ENCODE data around the gene C2orf42. TPM values are rescaled to one million over a fixed set of nuclear protein-coding genes. Genes with fewer than 3 reads are reported as not detected.
A peak's percentile ranks its signal among the peaks of the same experiment; 100 is the strongest.

The C2orf42 gene
- total and polyA plus RNA-seq, 4 donors: 8.1 to 20.6 (median 13.7) TPM

DNA sequence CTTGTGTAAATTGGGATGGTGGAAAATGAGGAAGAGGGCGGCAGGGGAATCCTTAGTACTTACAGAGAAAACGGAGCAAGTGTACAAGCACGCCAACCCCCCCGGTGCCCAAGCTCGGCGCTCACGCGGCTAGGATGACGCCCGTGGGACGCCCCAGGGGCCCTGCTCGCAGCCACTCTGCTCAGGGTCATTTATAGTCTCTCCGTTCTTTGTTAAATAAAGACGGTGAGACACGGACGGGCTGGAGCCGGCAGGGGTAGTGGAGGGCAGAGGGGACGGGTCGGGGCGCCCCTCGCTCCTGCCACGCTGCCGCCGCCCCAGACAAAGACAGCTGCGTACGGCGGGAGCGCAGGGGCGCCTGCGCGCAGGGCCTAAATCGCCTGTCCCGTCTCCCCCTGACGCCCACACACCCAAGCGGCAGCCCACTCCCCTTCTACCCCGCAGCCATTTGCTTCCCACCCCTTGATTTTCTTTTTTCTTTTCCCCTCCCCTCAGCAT, 65.8 kb downstream of the C2orf42 start:
- peak; percentile 76 for DNase-seq (ENCODE audit: low spot score)
- Histone ChIP-seq H3K4me3 (ENCODE audit: low read depth in 1 of 3, low read length in 3 of 3) (peak overlapping the region; percentile 23 to 63 (median 59)), H3K36me3 (ENCODE audit: control insufficient read depth in 4 of 4, insufficient read depth in 3 of 4, low read depth in 1 of 4, low read length in 3 of 4) (no peaks in the 10 kb centered on the region), H3K27me3 (ENCODE audit: control insufficient read depth in 4 of 4, insufficient read depth in 4 of 4, low read length in 3 of 4) (no peaks in the 10 kb centered on the region), H3K4me1 (ENCODE audit: control insufficient read depth in 4 of 4, insufficient read depth in 4 of 4, low read length in 3 of 4) (peaks cover 0 to 1% (median 0%) of the 10 kb centered on the region in 4 donors), H3K9me3 (ENCODE audit: control insufficient read depth in 4 of 4, low read length in 3 of 4) (no peaks in the 10 kb centered on the region), H3K27ac (ENCODE audit: low read depth in 1 of 2, low read length in 2 of 2) (peak overlapping the region; percentile 99 to 100), H3K9ac (ENCODE audit: low read depth in 1 of 2, low read length in 2 of 2) (peak overlapping the region; percentile 99)
- TF ChIP-seq GABPA (IDR thresholded peaks at IDR 0.05 in 1 of 2, conservative IDR thresholded peaks at IDR 0.05 in 1 of 2) (no peak), HNF4A (conservative IDR thresholded peaks at IDR 0.05) (no peak), EGR1 (IDR thresholded peaks at IDR 0.05; ENCODE audit: low read depth in 2 of 2) (peak in 1 of 2 donors; percentile 47), RXRA (IDR thresholded peaks at IDR 0.05) (no peak), FOXA1 (IDR thresholded peaks at IDR 0.05) (no peak), RAD21 (IDR thresholded peaks at IDR 0.05) (no peak), TAF1 (conservative IDR thresholded peaks at IDR 0.05) (no peak), SP1 (IDR thresholded peaks at IDR 0.05) (no peak)
- under 1% methylated on average over 36 of the region's 36 CpGs for whole genome bisulfite sequencing

DNA sequence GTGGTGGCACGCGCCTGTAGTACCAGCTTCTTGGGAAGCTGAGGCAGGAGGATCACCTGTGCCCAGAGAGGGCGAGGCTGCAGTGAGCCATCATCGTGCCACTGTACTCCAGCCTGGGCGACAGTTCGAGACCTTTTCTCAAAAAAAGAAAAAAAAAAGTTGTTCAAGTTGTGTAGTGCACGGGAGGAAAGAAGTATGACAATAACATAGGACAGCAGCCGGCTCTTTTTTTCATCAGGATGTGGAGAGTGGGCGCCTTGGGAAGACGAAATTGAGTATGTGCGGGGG, 67.0 kb downstream of the C2orf42 start:
- no peak for DNase-seq (ENCODE audit: low spot score)
- Histone ChIP-seq H3K27ac (ENCODE audit: low read depth in 1 of 2, low read length in 2 of 2) (peak overlapping the region; percentile 99 to 100), H3K9ac (ENCODE audit: low read depth in 1 of 2, low read length in 2 of 2) (peak overlapping the region; percentile 33), H3K27me3 (ENCODE audit: control insufficient read depth in 4 of 4, insufficient read depth in 4 of 4, low read length in 3 of 4) (no peaks in the 10 kb centered on the region), H3K4me1 (ENCODE audit: control insufficient read depth in 4 of 4, insufficient read depth in 4 of 4, low read length in 3 of 4) (peaks cover 0 to 1% (median 0%) of the 10 kb centered on the region in 4 donors), H3K9me3 (ENCODE audit: control insufficient read depth in 4 of 4, low read length in 3 of 4) (no peaks in the 10 kb centered on the region), H3K4me3 (ENCODE audit: low read depth in 1 of 3, low read length in 3 of 3) (peak overlapping the region in 1 of 3 donors; percentile 59), H3K36me3 (ENCODE audit: control insufficient read depth in 4 of 4, insufficient read depth in 3 of 4, low read depth in 1 of 4, low read length in 3 of 4) (no peaks in the 10 kb centered on the region)
- no peak for TF ChIP-seq GABPA (IDR thresholded peaks at IDR 0.05 in 1 of 2, conservative IDR thresholded peaks at IDR 0.05 in 1 of 2)
- TF ChIP-seq NR2F2 (IDR thresholded peaks at IDR 0.05): no peak
- no peak for TF ChIP-seq EGR1 (IDR thresholded peaks at IDR 0.05; ENCODE audit: low read depth in 2 of 2)
- no peak for TF ChIP-seq TAF1 (conservative IDR thresholded peaks at IDR 0.05)
- no peak for TF ChIP-seq HNF4A (conservative IDR thresholded peaks at IDR 0.05)
- TF ChIP-seq, protein P1, sequence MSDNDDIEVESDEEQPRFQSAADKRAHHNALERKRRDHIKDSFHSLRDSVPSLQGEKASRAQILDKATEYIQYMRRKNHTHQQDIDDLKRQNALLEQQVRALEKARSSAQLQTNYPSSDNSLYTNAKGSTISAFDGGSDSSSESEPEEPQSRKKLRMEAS (IDR thresholded peaks at IDR 0.05): no peak
- no peak for TF ChIP-seq JUND (IDR thresholded peaks at IDR 0.05)
- TF ChIP-seq, protein P2, sequence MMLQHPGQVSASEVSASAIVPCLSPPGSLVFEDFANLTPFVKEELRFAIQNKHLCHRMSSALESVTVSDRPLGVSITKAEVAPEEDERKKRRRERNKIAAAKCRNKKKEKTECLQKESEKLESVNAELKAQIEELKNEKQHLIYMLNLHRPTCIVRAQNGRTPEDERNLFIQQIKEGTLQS (IDR thresholded peaks at IDR 0.05): no peak
- no peak for TF ChIP-seq SP1 (IDR thresholded peaks at IDR 0.05)
- TF ChIP-seq, protein P3, sequence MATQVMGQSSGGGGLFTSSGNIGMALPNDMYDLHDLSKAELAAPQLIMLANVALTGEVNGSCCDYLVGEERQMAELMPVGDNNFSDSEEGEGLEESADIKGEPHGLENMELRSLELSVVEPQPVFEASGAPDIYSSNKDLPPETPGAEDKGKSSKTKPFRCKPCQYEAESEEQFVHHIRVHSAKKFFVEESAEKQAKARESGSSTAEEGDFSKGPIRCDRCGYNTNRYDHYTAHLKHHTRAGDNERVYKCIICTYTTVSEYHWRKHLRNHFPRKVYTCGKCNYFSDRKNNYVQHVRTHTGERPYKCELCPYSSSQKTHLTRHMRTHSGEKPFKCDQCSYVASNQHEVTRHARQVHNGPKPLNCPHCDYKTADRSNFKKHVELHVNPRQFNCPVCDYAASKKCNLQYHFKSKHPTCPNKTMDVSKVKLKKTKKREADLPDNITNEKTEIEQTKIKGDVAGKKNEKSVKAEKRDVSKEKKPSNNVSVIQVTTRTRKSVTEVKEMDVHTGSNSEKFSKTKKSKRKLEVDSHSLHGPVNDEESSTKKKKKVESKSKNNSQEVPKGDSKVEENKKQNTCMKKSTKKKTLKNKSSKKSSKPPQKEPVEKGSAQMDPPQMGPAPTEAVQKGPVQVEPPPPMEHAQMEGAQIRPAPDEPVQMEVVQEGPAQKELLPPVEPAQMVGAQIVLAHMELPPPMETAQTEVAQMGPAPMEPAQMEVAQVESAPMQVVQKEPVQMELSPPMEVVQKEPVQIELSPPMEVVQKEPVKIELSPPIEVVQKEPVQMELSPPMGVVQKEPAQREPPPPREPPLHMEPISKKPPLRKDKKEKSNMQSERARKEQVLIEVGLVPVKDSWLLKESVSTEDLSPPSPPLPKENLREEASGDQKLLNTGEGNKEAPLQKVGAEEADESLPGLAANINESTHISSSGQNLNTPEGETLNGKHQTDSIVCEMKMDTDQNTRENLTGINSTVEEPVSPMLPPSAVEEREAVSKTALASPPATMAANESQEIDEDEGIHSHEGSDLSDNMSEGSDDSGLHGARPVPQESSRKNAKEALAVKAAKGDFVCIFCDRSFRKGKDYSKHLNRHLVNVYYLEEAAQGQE (IDR thresholded peaks at IDR 0.05): no peak
- TF ChIP-seq RAD21 (IDR thresholded peaks at IDR 0.05): no peak
- WGBS: 34% methylated on average over 11 of the region's 11 CpGs

All from liver (tissue), 9 donors.